Measurements from ENCODE around the gene EPB41L2.

- TF ChIP-seq POLR2AphosphoS5 (IDR thresholded peaks at IDR 0.05; ENCODE audit: borderline replicate concordance, low read depth, low read length) (no peak), EZH2 (IDR thresholded peaks at IDR 0.05) (no peak)
Observed at GRCh38 chr6:130872250-130873095, 190.6 kb downstream of the EPB41L2 start.

All from SK-N-MC (cell line).